Measurements from ENCODE around the gene TESK2.

GRCh38 chr1:45385302-45385701 is 105.7 kb downstream of the TESK2 start:
- TF ChIP-seq CTCF (IDR thresholded peaks at IDR 0.05) = no peak
- no peak for TF ChIP-seq POLR2A (IDR thresholded peaks at IDR 0.05)
- no peak for TF ChIP-seq EP300 (IDR thresholded peaks at IDR 0.05)
